K562 (cell line): ENCODE measurements around the gene EML3. TPM values are rescaled to one million over a fixed set of nuclear protein-coding genes. Genes with fewer than 3 reads are reported as not detected.

Source experiments
- CREBBP ChIP-seq: IDR thresholded peaks from one replicate; pipeline ENCODE4 v1.6.1; 2012; ENCODE audit warnings: low read depth, mild to moderate bottlenecking, control low read depth, inconsistent platforms, low read length
- FOXP4 ChIP-seq: sonication (generic); formaldehyde crosslinking; IDR thresholded peaks from 2 replicates; pipeline ENCODE4 v1.8.0; 2022; ENCODE audit warnings: mild to moderate bottlenecking, missing genetic modification reagents, borderline replicate concordance
- GMEB1 ChIP-seq: fragments of 250-450 bp; sonication (Bioruptor Pico); IDR thresholded peaks from 2 replicates; pipeline ENCODE4 v1.4.0; 2020; ENCODE audit warnings: mild to moderate bottlenecking
- HMBOX1 ChIP-seq: sonication (generic); IDR thresholded peaks from 2 replicates; pipeline ENCODE4 v1.6.1; 2016
- MNT ChIP-seq, 2 experiments: fragments of 450-650 bp; conservative IDR thresholded peaks; 2 replicates each; pipeline ENCODE4 v1.6.1; 2017; ENCODE audit warnings: mild to moderate bottlenecking in 2 of 2, moderate library complexity in 2 of 2
- NFYB ChIP-seq: IDR thresholded peaks from 2 replicates; pipeline ENCODE4 v1.6.1; 2011; ENCODE audit warnings: mild to moderate bottlenecking, moderate library complexity; ENCODE audit not compliant: insufficient read length; ENCODE audit errors: extremely low read depth
- PCBP1 ChIP-seq: fragments of 200-400 bp; formaldehyde crosslinking; IDR thresholded peaks from 2 replicates; pipeline ENCODE4 v1.6.1; 2018; ENCODE audit warnings: mild to moderate bottlenecking, low read depth, low read length; ENCODE audit not compliant: poor library complexity, severe bottlenecking
- PHB2 ChIP-seq: fragments of 450-650 bp; IDR thresholded peaks from 2 replicates; pipeline ENCODE4 v1.6.1; 2017; ENCODE audit warnings: low read depth
- PRDM10 ChIP-seq: fragments of 450-650 bp; IDR thresholded peaks from 2 replicates; pipeline ENCODE4 v1.6.1; 2018; ENCODE audit not compliant: partially characterized antibody
- TCF7 ChIP-seq: sonication (generic); IDR thresholded peaks from 2 replicates; pipeline ENCODE4 v1.6.1; 2016; ENCODE audit warnings: antibody characterized with exemption, borderline replicate concordance
- ZBTB2 ChIP-seq: fragments of 450-650 bp; IDR thresholded peaks from 2 replicates; pipeline ENCODE4 v1.6.1; 2016; ENCODE audit warnings: antibody characterized with exemption
- ZNF3 ChIP-seq: fragments of 250-450 bp; sonication (Bioruptor Pico); IDR thresholded peaks from 2 replicates; pipeline ENCODE4 v1.5.0; 2021; ENCODE audit warnings: mild to moderate bottlenecking, moderate library complexity
- ZNF780A ChIP-seq: fragments of 250-450 bp; sonication (Bioruptor Pico); IDR thresholded peaks from 2 replicates; pipeline ENCODE4 v1.5.0; 2021; ENCODE audit warnings: mild to moderate bottlenecking
- ZZZ3 ChIP-seq: fragments of 450-650 bp; IDR thresholded peaks from 2 replicates; pipeline ENCODE4 v1.6.1; 2016; ENCODE audit warnings: antibody characterized with exemption, mild to moderate bottlenecking, moderate library complexity
- polyA plus RNA-seq, 8 experiments: library from polyadenylated mRNA; depleted of rRNA in 4 of 8; stranded (reverse) in 5 of 8; unstranded in 3 of 8; fragments of >200 nt; fragmentation: Nextera tagmentation in 2 of 8; fragmentation: Illumina TruSeq in 1 of 8; extraction: Ambion mirVana in 2 of 8; extraction: Trizol in 1 of 8; gene quantifications; 2 replicates each; pipeline versions ENCODE4 v1.2.1 to v1.2.3, GENCODE V29; 2011 to 2014; ENCODE audit warnings: inconsistent platforms in 1 of 8, missing spikeins in 1 of 8
- total RNA-seq, 7 experiments: library from RNA; depleted of rRNA in 6 of 7; stranded (reverse); fragments of >200 nt in 6 of 7; fragmentation: Illumina TruSeq in 2 of 7; extraction: Trizol in 2 of 7; gene quantifications; 2 replicates each; pipeline versions ENCODE4 v1.2.1 to v1.2.3, GENCODE V29; 2011 to 2021; ENCODE audit warnings: low replicate concordance in 1 of 7

Gene EML3
- total and polyA plus RNA-seq, 9 of the 15 experiments (the other 6 are each of a cell fraction or from before 2014, with no cell fraction given): 0.32 to 90.5 (median 26.4) TPM

- TF ChIP-seq HMBOX1: no peak
- TF ChIP-seq ZNF780A (CRISPR knock-in tag): no peak
- no peak for TF ChIP-seq CREBBP
- no peak for TF ChIP-seq PHB2
- no peak for TF ChIP-seq TCF7
- peak in 1 of 2 experiments; percentile 57; a peak in 2 of 4 replicates for TF ChIP-seq MNT (conservative IDR thresholded peaks at IDR 0.05)
- no peak for TF ChIP-seq FOXP4
- TF ChIP-seq ZZZ3: no peak
- TF ChIP-seq PRDM10: no peak
- peak; percentile 31 for TF ChIP-seq PCBP1
- no peak for TF ChIP-seq GMEB1 (CRISPR knock-in tag)
- TF ChIP-seq ZBTB2: no peak
- TF ChIP-seq ZNF3 (CRISPR knock-in tag): no peak
- no peak for TF ChIP-seq NFYB
Observed at GRCh38 chr11:62612366-62613290, at the start of gene EML3, which contains the start of gene ROM1 (continued).
